PC-9 (cell line): ENCODE measurements around the gene EVL. TPM values are rescaled to one million over a fixed set of nuclear protein-coding genes. Genes with fewer than 3 reads are reported as not detected.
A peak's percentile ranks its signal among the peaks of the same experiment; 100 is the strongest.

Experiments used
- Bru-seq: library from RNA; stranded (reverse); fragments of 400-500 nt; gene quantifications from one replicate; lab custom pipeline; 2021; lab: Mats Ljungman, UMichigan
- BruChase-seq, 2 experiments: library from RNA; stranded (reverse); fragments of 400-500 nt; gene quantifications; one replicate each; lab custom pipeline; 2021; lab: Mats Ljungman, UMichigan
- BruUV-seq: library from RNA; stranded (reverse); fragments of 400-500 nt; replicated peaks from 2 replicates; lab custom pipeline; 2021; lab: Mats Ljungman, UMichigan
- CTCF ChIA-PET: fragments of 300-600 bp; sonication (Branson Sonifier 250); formaldehyde crosslinking; loops from one replicate; lab custom pipeline; 2022; ENCODE audit warnings: antibody characterized with exemption; lab: Charles Lee
- POLR2A ChIA-PET: fragments of 300-600 bp; sonication (Branson Sonifier 250); formaldehyde crosslinking; loops from one replicate; lab custom pipeline; 2022; ENCODE audit warnings: antibody characterized with exemption; ENCODE audit not compliant: unreplicated experiment; lab: Charles Lee
- DNase-seq, 2 experiments: peaks; one replicate each; pipeline versions ENCODE4 v3.0.0 to v3.0.0-alpha.2; 2015 to 2022; ENCODE audit warnings: mixed read lengths in 1 of 2
- H2AFZ ChIP-seq: fragments of 200-600 bp; sonication (generic); 2 replicates; pipeline ENCODE4 v1.8.1; 2017; ENCODE audit warnings: antibody characterized with exemption
- H3F3A ChIP-seq: fragments of 200-600 bp; sonication (generic); 2 replicates; pipeline ENCODE4 v1.8.1; 2017; ENCODE audit warnings: antibody characterized with exemption, mild to moderate bottlenecking, low read depth; ENCODE audit not compliant: insufficient read depth
- H3K27ac ChIP-seq: fragments of 200-600 bp; sonication (generic); 2 replicates; pipeline ENCODE4 v1.6.1; 2016; ENCODE audit warnings: mixed run types
- H3K27me3 ChIP-seq: fragments of 200-600 bp; sonication (generic); 2 replicates; pipeline ENCODE4 v1.6.1; 2016; ENCODE audit warnings: low read depth, mixed run types; ENCODE audit not compliant: insufficient read depth
- H3K36me3 ChIP-seq: fragments of 200-600 bp; sonication (generic); 2 replicates; pipeline ENCODE4 v1.6.1; 2016; ENCODE audit warnings: low read depth, mixed run types
- H3K4me1 ChIP-seq: fragments of 200-600 bp; sonication (generic); replicated peaks from 2 replicates; pipeline ENCODE4 v1.6.1; 2016; ENCODE audit warnings: mixed run types; ENCODE audit not compliant: insufficient read depth
- H3K4me2 ChIP-seq: fragments of 200-600 bp; sonication (generic); 2 replicates; pipeline ENCODE4 v1.6.1; 2017; ENCODE audit warnings: mixed run types
- H3K4me3 ChIP-seq: fragments of 200-600 bp; sonication (generic); 2 replicates; pipeline ENCODE4 v1.6.1; 2016; ENCODE audit warnings: mixed run types
- H3K79me2 ChIP-seq: fragments of 200-600 bp; sonication (generic); 2 replicates; pipeline ENCODE4 v1.6.1; 2017; ENCODE audit warnings: low read depth, mixed run types
- H3K9me2 ChIP-seq: fragments of 200-600 bp; sonication (generic); 2 replicates; pipeline ENCODE4 v1.8.1; 2017; ENCODE audit warnings: mild to moderate bottlenecking; ENCODE audit not compliant: insufficient read depth
- H3K9me3 ChIP-seq: fragments of 200-600 bp; sonication (generic); 2 replicates; pipeline ENCODE4 v1.8.1; 2016; ENCODE audit warnings: low read depth; ENCODE audit not compliant: insufficient read depth
- H4K20me1 ChIP-seq: fragments of 200-600 bp; sonication (generic); 2 replicates; pipeline ENCODE4 v1.8.1; 2017; ENCODE audit not compliant: insufficient read depth
- CTCF ChIP-seq: fragments of 200-600 bp; sonication (generic); conservative IDR thresholded peaks from 2 replicates; pipeline ENCODE4 v1.6.1; 2017; ENCODE audit warnings: mixed run types, antibody characterized with exemption, mild to moderate bottlenecking, moderate library complexity
- EZH2 ChIP-seq: fragments of 200-600 bp; sonication (generic); IDR thresholded peaks from 2 replicates; pipeline ENCODE4 v1.8.0; 2017; ENCODE audit warnings: antibody characterized with exemption, low read depth
- intact Hi-C: fragments of 100-400 bp; cut with micrococcal nuclease; formaldehyde crosslinking; loops from one replicate; pipeline ENCODE4 v1.10.0; 2022; ENCODE audit not compliant: unreplicated experiment
- long read RNA-seq: library from polyadenylated mRNA; stranded (forward); transcript quantifications from one replicate; pipeline ENCODE4 v2.0.0, GENCODE V29; 2022
- total RNA-seq: library from RNA; stranded (reverse); gene quantifications from 2 replicates; pipeline ENCODE4 v1.2.3, GENCODE V29; 2021

Gene EVL
- total RNA-seq (4.9 and 5.9 TPM in 2 replicates), Bru-seq, nascent RNA (percentile 36 among the genes with signal in this experiment), BruChase-seq, experiment 1, labeled RNA remaining after a 2-hour chase (percentile 23 among the genes with signal in this experiment), BruChase-seq, experiment 2, labeled RNA remaining after a 6-hour chase (percentile 19 among the genes with signal in this experiment)
- long read RNA-seq, partial matches to known transcripts, result 0 of 1 reads
- long read RNA-seq, other reads (novel, unspliced or antisense), result 1 of 1 reads

GRCh38 chr14:100065111-100065871, at the start of gene EVL:
Gene EVL, plus strand, starts transcription at chr14:100065422. Its CDS starts 79 bp downstream, at chr14:100065501.
- no peaks in the 10 kb centered on the region for H3K27me3 ChIP-seq
- no peak within 1 kb of the TSS for H3K27ac ChIP-seq

GRCh38 chr14:100017553-100017952, 47.7 kb upstream of the EVL start:
- BruUV-seq, result no TSS peak
- H3K4me3 ChIP-seq, result no peak overlapping the region
- no peaks in the 10 kb centered on the region for H3K9me3 ChIP-seq
- no peak overlapping the region for H3K27ac ChIP-seq
- DNase-seq, result no peak
- no peak overlapping the region for H3K4me2 ChIP-seq
- no peak for TF ChIP-seq EZH2
- TF ChIP-seq CTCF, result no peak
- H3F3A ChIP-seq, result no peaks in the 10 kb centered on the region
- no peaks in the 10 kb centered on the region for H3K79me2 ChIP-seq
- no peaks in the 10 kb centered on the region for H3K36me3 ChIP-seq
- H3K27me3 ChIP-seq, result no peaks in the 10 kb centered on the region
- no peaks in the 10 kb centered on the region for H4K20me1 ChIP-seq
- POLR2A ChIA-PET, result no interaction called here
- no peak overlapping the region for H2AFZ ChIP-seq
- intact Hi-C loops, result no loop called here
- CTCF ChIA-PET, result no interaction called here
- peaks cover 10% of the 10 kb centered on the region; the same call in 1 of the 2 replicates for H3K4me1 ChIP-seq
- H3K9me2 ChIP-seq, result no peaks in the 10 kb centered on the region

More at GRCh38 chr14:100065111-100065871, at the start of gene EVL:
- no peak within 1 kb of the TSS for H3K4me2 ChIP-seq
- H3F3A ChIP-seq, result peaks cover 24% of the 10 kb centered on the region; the same call in 1 of the 2 replicates
- TF ChIP-seq EZH2 (no peak), CTCF (no peak)
- H3K9me3 ChIP-seq, result no peaks in the 10 kb centered on the region
- H3K79me2 ChIP-seq, result no peaks in the 10 kb centered on the region
- H3K4me3 ChIP-seq, result no peak within 1 kb of the TSS
- POLR2A ChIA-PET, result no interaction called here
- no peaks in the 10 kb centered on the region for H3K36me3 ChIP-seq
- DNase-seq, result no peak
- no TSS peak for BruUV-seq
- no peak within 1 kb of the TSS for H2AFZ ChIP-seq
- intact Hi-C loops, result no loop called here
- CTCF ChIA-PET, result no interaction called here
- H3K4me1 ChIP-seq, result peaks cover 35% of the 10 kb centered on the region
- no peaks in the 10 kb centered on the region for H4K20me1 ChIP-seq
- H3K9me2 ChIP-seq, result no peaks in the 10 kb centered on the region

- H3K4me2 ChIP-seq, result no peak overlapping the region
- no peak overlapping the region for H2AFZ ChIP-seq
- no peaks in the 10 kb centered on the region for H3K36me3 ChIP-seq
- POLR2A ChIA-PET, result no interaction called here
- no peak for DNase-seq
- intact Hi-C loops, result no loop called here
- no peaks in the 10 kb centered on the region for H3K9me2 ChIP-seq
- peaks cover 10% of the 10 kb centered on the region; the same call in 1 of the 2 replicates for H3K4me1 ChIP-seq
- no peak overlapping the region for H3K4me3 ChIP-seq
- CTCF ChIA-PET, result no interaction called here
- H3K27me3 ChIP-seq, result no peaks in the 10 kb centered on the region
- TF ChIP-seq EZH2 (no peak), CTCF (no peak)
- no peaks in the 10 kb centered on the region for H3K9me3 ChIP-seq
- BruUV-seq, result no TSS peak
- H3K79me2 ChIP-seq, result no peaks in the 10 kb centered on the region
- H4K20me1 ChIP-seq, result no peaks in the 10 kb centered on the region
- no peaks in the 10 kb centered on the region for H3F3A ChIP-seq
- H3K27ac ChIP-seq, result no peak overlapping the region
These were observed 47.2 kb upstream of the EVL start for GRCh38 chr14:100018054-100018453.
